GM12891 (cell line): ENCODE data around the gene ME3.

Source experiments
- PAX5 ChIP-seq: IDR thresholded peaks from 2 replicates; pipeline ENCODE4 v1.6.1; 2011; ENCODE audit warnings: low read length, moderate library complexity, mild to moderate bottlenecking; ENCODE audit not compliant: insufficient read depth, severe bottlenecking
- POLR2A ChIP-seq: IDR thresholded peaks from 2 replicates; pipeline ENCODE4 v1.6.1; 2011; ENCODE audit warnings: low read depth, low read length, control low read depth
- POLR2AphosphoS5 ChIP-seq: IDR thresholded peaks from 2 replicates; pipeline ENCODE4 v1.6.1; 2011; ENCODE audit warnings: low read depth, low read length, control low read depth
- POU2F2 ChIP-seq: IDR thresholded peaks from 2 replicates; pipeline ENCODE4 v1.6.1; 2011; ENCODE audit warnings: low read depth, mild to moderate bottlenecking, control low read depth, low read length, moderate library complexity

DNA sequence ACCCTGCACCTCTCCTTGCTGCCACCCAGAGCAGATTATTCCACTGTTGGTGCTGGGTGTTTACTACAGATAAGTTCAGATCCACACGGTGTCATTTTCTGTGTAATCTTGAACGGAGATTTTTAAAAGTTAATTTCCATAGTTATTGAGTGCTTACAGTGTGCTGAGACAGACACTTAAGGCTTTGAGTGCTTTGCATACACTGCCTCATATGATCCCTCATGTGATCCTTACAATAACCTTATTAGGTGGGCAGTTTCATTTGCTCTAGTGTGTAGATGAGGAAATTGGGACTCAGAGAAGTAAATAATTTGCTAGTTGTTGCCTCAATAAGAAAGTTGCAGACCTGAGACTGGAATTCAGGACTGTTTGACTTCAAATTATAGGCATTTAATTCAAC lies 32.3 kb upstream of the ME3 start:
- TF ChIP-seq POLR2A (no peak), POLR2AphosphoS5 (no peak), POU2F2 (no peak), PAX5 (no peak)
